Inferior parietal cortex (tissue), 1 donor: ENCODE measurements around the gene IRAK1.
A peak's percentile ranks its signal among the peaks of the same experiment; 100 is the strongest.

Experiments used
- DNase-seq: peaks from one replicate; pipeline ENCODE4 v3.0.0-alpha.2; 2016; ENCODE audit errors: extremely low spot score

The IRAK1 gene

GRCh38 chrX:154019633-154020528 lies at the start of gene IRAK1:
IRAK1 (minus strand) TSS chrX:154019902; CDS start chrX:154019812, 90 bp downstream.
- DNase-seq: no peak

GRCh38 chrX:154068560-154068959 lies 48.9 kb upstream of the IRAK1 start:
- DNase-seq: no peak

GRCh38 chrX:154064637-154065435 lies 45.1 kb upstream of the IRAK1 start:
- DNase-seq: no peak

- no peak for DNase-seq
These were observed 43.5 kb upstream of the IRAK1 start for GRCh38 chrX:154063234-154063633.

- DNase-seq: no peak
These were observed 42.1 kb upstream of the IRAK1 start for GRCh38 chrX:154061801-154062200.

GRCh38 chrX:154059729-154060245 lies 40.1 kb upstream of the IRAK1 start:
- DNase-seq: no peak

- no peak for DNase-seq
These were observed 39.5 kb upstream of the IRAK1 start for GRCh38 chrX:154059231-154059630.

GRCh38 chrX:154058214-154058997 lies 38.7 kb upstream of the IRAK1 start:
- DNase-seq: no peak

- DNase-seq: no peak
These were observed 38.1 kb upstream of the IRAK1 start for GRCh38 chrX:154057791-154058190.

GRCh38 chrX:154056770-154057241 lies 37.1 kb upstream of the IRAK1 start:
- no peak for DNase-seq

GRCh38 chrX:154051201-154051810 lies 31.6 kb upstream of the IRAK1 start:
- DNase-seq: peak; percentile 79

- DNase-seq: no peak
These were observed 30.4 kb upstream of the IRAK1 start for GRCh38 chrX:154050113-154050495.

- DNase-seq: no peak
These were observed 29.8 kb upstream of the IRAK1 start for GRCh38 chrX:154049209-154050112.

- no peak for DNase-seq
These were observed 28.7 kb upstream of the IRAK1 start for GRCh38 chrX:154048398-154048797.

- DNase-seq: no peak
These were observed 27.4 kb upstream of the IRAK1 start for GRCh38 chrX:154046940-154047610.

GRCh38 chrX:154046031-154046781 lies 26.5 kb upstream of the IRAK1 start:
- peak; percentile 20 for DNase-seq

- DNase-seq: no peak
These were observed 24.4 kb upstream of the IRAK1 start for GRCh38 chrX:154044091-154044490.

GRCh38 chrX:154043003-154043763 lies 23.5 kb upstream of the IRAK1 start:
- no peak for DNase-seq
